ENCODE measurements around the gene SEBOX.

DNA sequence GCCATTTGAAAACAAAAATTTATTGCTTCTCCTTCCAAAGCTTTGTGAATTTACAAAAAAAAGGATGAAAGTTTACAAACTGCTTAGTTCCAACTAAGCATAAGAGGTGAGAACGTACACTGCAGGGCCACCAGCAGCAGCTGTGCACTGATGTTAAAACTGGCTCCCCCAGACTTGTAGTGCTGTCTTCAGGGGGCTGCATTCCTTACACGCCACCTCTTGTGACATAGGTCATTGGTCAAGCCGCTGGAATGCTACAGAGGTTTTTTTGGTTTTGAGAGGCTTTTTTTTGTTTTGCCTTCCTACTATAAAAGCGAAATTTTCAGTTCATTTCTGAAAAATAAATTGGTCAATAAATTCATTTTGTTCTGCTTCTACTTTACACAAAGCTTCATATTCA lies 36.7 kb downstream of the SEBOX start:
- TF ChIP-seq, protein P1, sequence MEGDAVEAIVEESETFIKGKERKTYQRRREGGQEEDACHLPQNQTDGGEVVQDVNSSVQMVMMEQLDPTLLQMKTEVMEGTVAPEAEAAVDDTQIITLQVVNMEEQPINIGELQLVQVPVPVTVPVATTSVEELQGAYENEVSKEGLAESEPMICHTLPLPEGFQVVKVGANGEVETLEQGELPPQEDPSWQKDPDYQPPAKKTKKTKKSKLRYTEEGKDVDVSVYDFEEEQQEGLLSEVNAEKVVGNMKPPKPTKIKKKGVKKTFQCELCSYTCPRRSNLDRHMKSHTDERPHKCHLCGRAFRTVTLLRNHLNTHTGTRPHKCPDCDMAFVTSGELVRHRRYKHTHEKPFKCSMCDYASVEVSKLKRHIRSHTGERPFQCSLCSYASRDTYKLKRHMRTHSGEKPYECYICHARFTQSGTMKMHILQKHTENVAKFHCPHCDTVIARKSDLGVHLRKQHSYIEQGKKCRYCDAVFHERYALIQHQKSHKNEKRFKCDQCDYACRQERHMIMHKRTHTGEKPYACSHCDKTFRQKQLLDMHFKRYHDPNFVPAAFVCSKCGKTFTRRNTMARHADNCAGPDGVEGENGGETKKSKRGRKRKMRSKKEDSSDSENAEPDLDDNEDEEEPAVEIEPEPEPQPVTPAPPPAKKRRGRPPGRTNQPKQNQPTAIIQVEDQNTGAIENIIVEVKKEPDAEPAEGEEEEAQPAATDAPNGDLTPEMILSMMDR (IDR thresholded peaks at IDR 0.05) = no peak
- TF ChIP-seq POLR2AphosphoS5 (IDR thresholded peaks at IDR 0.05) (no peak), POLR2A (IDR thresholded peaks at IDR 0.05) (no peak)
